Measurements from ENCODE around the gene CACNA1S.

Gene CACNA1S

GRCh38 chr1:201139306-201139705 lies 27.1 kb upstream of the CACNA1S start:
- Histone ChIP-seq H4K8ac (ENCODE audit: low read depth, low read length) (no peak overlapping the region), H3K23ac (ENCODE audit: low read length) (no peak overlapping the region), H4K12ac (ENCODE audit: low read depth, low read length) (no peak overlapping the region), H3K4ac (ENCODE audit: low read depth, low read length) (no peak overlapping the region), H3K27ac (ENCODE audit: low read depth, low read length) (no peak overlapping the region), H3K4me2 (ENCODE audit: low read length) (no peak overlapping the region), H3K9ac (ENCODE audit: low read length) (no peak overlapping the region), H3K9me3 (ENCODE audit: insufficient read depth, low read depth, low read length) (peaks cover 2% of the 10 kb centered on the region), H2BK12ac (ENCODE audit: low read length) (no peak overlapping the region), H3K79me1 (ENCODE audit: low read length) (no peaks in the 10 kb centered on the region), H3K4me1 (ENCODE audit: control insufficient read depth in 1 of 2, insufficient read depth in 2 of 2, low read length in 2 of 2) (peaks cover 0 to 3% of the 10 kb centered on the region in 2 experiments), H3K27me3 (ENCODE audit: insufficient read depth, low read length) (no peaks in the 10 kb centered on the region), H2BK5ac (ENCODE audit: low read depth, low read length, poor library complexity) (no peak overlapping the region), H3K79me2 (ENCODE audit: control insufficient read depth, insufficient read depth, low read length, poor library complexity) (no peaks in the 10 kb centered on the region), H3K36me3 (ENCODE audit: control insufficient read depth in 1 of 2, insufficient read depth in 2 of 2, low read length in 2 of 2) (peaks cover 81 to 91% of the 10 kb centered on the region in 2 experiments), H3K14ac (ENCODE audit: low read length) (no peak overlapping the region), H3K4me3 (ENCODE audit: low read depth, low read length) (no peak overlapping the region), H2AFZ (ENCODE audit: insufficient read depth, low read length, poor library complexity) (no peak overlapping the region), H2BK120ac (ENCODE audit: insufficient read depth, low read length, poor library complexity) (no peak overlapping the region), H3K18ac (ENCODE audit: low read length) (no peak overlapping the region), H2AK5ac (ENCODE audit: low read length) (no peak overlapping the region), H4K91ac (ENCODE audit: low read depth, low read length) (no peak overlapping the region)
- no CpG with 5 or more reads among the region's 5 CpGs for WGBS (ENCODE audit: extremely low coverage, insufficient coverage, insufficient read length)
- DNase-seq, result no peak

GRCh38 chr1:201138311-201138840 lies 26.1 kb upstream of the CACNA1S start:
- no CpG with 5 or more reads among the region's 6 CpGs for WGBS (ENCODE audit: extremely low coverage, insufficient coverage, insufficient read length)
- Histone ChIP-seq H2BK120ac (ENCODE audit: insufficient read depth, low read length, poor library complexity) (no peak overlapping the region), H3K4ac (ENCODE audit: low read depth, low read length) (no peak overlapping the region), H4K8ac (ENCODE audit: low read depth, low read length) (no peak overlapping the region), H3K14ac (ENCODE audit: low read length) (no peak overlapping the region), H3K4me3 (ENCODE audit: low read depth, low read length) (no peak overlapping the region), H3K9me3 (ENCODE audit: insufficient read depth, low read depth, low read length) (peaks cover 2% of the 10 kb centered on the region), H3K9ac (ENCODE audit: low read length) (no peak overlapping the region), H2BK5ac (ENCODE audit: low read depth, low read length, poor library complexity) (no peak overlapping the region), H2AK5ac (ENCODE audit: low read length) (no peak overlapping the region), H3K36me3 (ENCODE audit: control insufficient read depth in 1 of 2, insufficient read depth in 2 of 2, low read length in 2 of 2) (peaks cover 74 to 84% of the 10 kb centered on the region in 2 experiments), H3K79me1 (ENCODE audit: low read length) (no peaks in the 10 kb centered on the region), H3K79me2 (ENCODE audit: control insufficient read depth, insufficient read depth, low read length, poor library complexity) (no peaks in the 10 kb centered on the region), H4K91ac (ENCODE audit: low read depth, low read length) (no peak overlapping the region), H2BK12ac (ENCODE audit: low read length) (no peak overlapping the region), H2AFZ (ENCODE audit: insufficient read depth, low read length, poor library complexity) (no peak overlapping the region), H3K4me1 (ENCODE audit: control insufficient read depth in 1 of 2, insufficient read depth in 2 of 2, low read length in 2 of 2) (peaks cover 0 to 3% of the 10 kb centered on the region in 2 experiments), H3K4me2 (ENCODE audit: low read length) (no peak overlapping the region), H3K18ac (ENCODE audit: low read length) (no peak overlapping the region), H3K23ac (ENCODE audit: low read length) (no peak overlapping the region), H3K27me3 (ENCODE audit: insufficient read depth, low read length) (no peaks in the 10 kb centered on the region), H3K27ac (ENCODE audit: low read depth, low read length) (no peak overlapping the region), H4K12ac (ENCODE audit: low read depth, low read length) (no peak overlapping the region)
- no peak for DNase-seq

GRCh38 chr1:201137579-201138310 lies 25.5 kb upstream of the CACNA1S start:
- Histone ChIP-seq H2BK120ac (ENCODE audit: insufficient read depth, low read length, poor library complexity) (no peak overlapping the region), H4K12ac (ENCODE audit: low read depth, low read length) (no peak overlapping the region), H3K79me2 (ENCODE audit: control insufficient read depth, insufficient read depth, low read length, poor library complexity) (no peaks in the 10 kb centered on the region), H2AK5ac (ENCODE audit: low read length) (no peak overlapping the region), H3K23ac (ENCODE audit: low read length) (no peak overlapping the region), H2AFZ (ENCODE audit: insufficient read depth, low read length, poor library complexity) (no peak overlapping the region), H3K4me2 (ENCODE audit: low read length) (no peak overlapping the region), H2BK12ac (ENCODE audit: low read length) (no peak overlapping the region), H3K36me3 (ENCODE audit: control insufficient read depth in 1 of 2, insufficient read depth in 2 of 2, low read length in 2 of 2) (peaks cover 69 to 78% of the 10 kb centered on the region in 2 experiments), H3K4me1 (ENCODE audit: control insufficient read depth in 1 of 2, insufficient read depth in 2 of 2, low read length in 2 of 2) (peaks cover 0 to 3% of the 10 kb centered on the region in 2 experiments), H3K18ac (ENCODE audit: low read length) (no peak overlapping the region), H3K9ac (ENCODE audit: low read length) (no peak overlapping the region), H2BK5ac (ENCODE audit: low read depth, low read length, poor library complexity) (no peak overlapping the region), H3K9me3 (ENCODE audit: insufficient read depth, low read depth, low read length) (peaks cover 2% of the 10 kb centered on the region), H3K79me1 (ENCODE audit: low read length) (no peaks in the 10 kb centered on the region), H4K8ac (ENCODE audit: low read depth, low read length) (no peak overlapping the region), H3K4ac (ENCODE audit: low read depth, low read length) (no peak overlapping the region), H3K4me3 (ENCODE audit: low read depth, low read length) (no peak overlapping the region), H3K27me3 (ENCODE audit: insufficient read depth, low read length) (no peaks in the 10 kb centered on the region), H3K14ac (ENCODE audit: low read length) (no peak overlapping the region), H3K27ac (ENCODE audit: low read depth, low read length) (no peak overlapping the region), H4K91ac (ENCODE audit: low read depth, low read length) (no peak overlapping the region)
- WGBS (ENCODE audit: extremely low coverage, insufficient coverage, insufficient read length), result no CpG with 5 or more reads among the region's 6 CpGs
- peak in 1 of 2 donors; percentile 3 for DNase-seq

GRCh38 chr1:201137024-201137392 lies 24.8 kb upstream of the CACNA1S start:
- Histone ChIP-seq H3K27ac (ENCODE audit: low read depth, low read length) (no peak overlapping the region), H4K91ac (ENCODE audit: low read depth, low read length) (no peak overlapping the region), H3K27me3 (ENCODE audit: insufficient read depth, low read length) (no peaks in the 10 kb centered on the region), H3K4me2 (ENCODE audit: low read length) (no peak overlapping the region), H2BK5ac (ENCODE audit: low read depth, low read length, poor library complexity) (no peak overlapping the region), H3K36me3 (ENCODE audit: control insufficient read depth in 1 of 2, insufficient read depth in 2 of 2, low read length in 2 of 2) (peaks cover 65 to 72% of the 10 kb centered on the region in 2 experiments), H3K23ac (ENCODE audit: low read length) (no peak overlapping the region), H3K4me3 (ENCODE audit: low read depth, low read length) (no peak overlapping the region), H3K4me1 (ENCODE audit: control insufficient read depth in 1 of 2, insufficient read depth in 2 of 2, low read length in 2 of 2) (peaks cover 0 to 3% of the 10 kb centered on the region in 2 experiments), H2AFZ (ENCODE audit: insufficient read depth, low read length, poor library complexity) (no peak overlapping the region), H2BK120ac (ENCODE audit: insufficient read depth, low read length, poor library complexity) (no peak overlapping the region), H2AK5ac (ENCODE audit: low read length) (no peak overlapping the region), H3K9ac (ENCODE audit: low read length) (no peak overlapping the region), H3K9me3 (ENCODE audit: insufficient read depth, low read depth, low read length) (peaks cover 2% of the 10 kb centered on the region), H3K4ac (ENCODE audit: low read depth, low read length) (no peak overlapping the region), H2BK12ac (ENCODE audit: low read length) (no peak overlapping the region), H3K14ac (ENCODE audit: low read length) (no peak overlapping the region), H3K18ac (ENCODE audit: low read length) (no peak overlapping the region), H3K79me1 (ENCODE audit: low read length) (no peaks in the 10 kb centered on the region), H4K12ac (ENCODE audit: low read depth, low read length) (no peak overlapping the region), H3K79me2 (ENCODE audit: control insufficient read depth, insufficient read depth, low read length, poor library complexity) (no peaks in the 10 kb centered on the region), H4K8ac (ENCODE audit: low read depth, low read length) (no peak overlapping the region)
- DNase-seq, result no peak
- no CpG with 5 or more reads among the region's 7 CpGs for WGBS (ENCODE audit: extremely low coverage, insufficient coverage, insufficient read length)

All from trophoblast cell (in vitro differentiated cells and primary cell).